Activated CD4-positive, alpha-beta T cell treated with anti-CD3 and anti-CD28 coated beads, Interleukin-10, Interleukin-2, amounts not matched to agents 100 ng/mL and 50 ng/mL, durations not matched to agents 16 hours and 8 hours (primary cell): ENCODE measurements around the gene CCDC171.
"Not testable (repeated sequence)": the region's sequence is repeated elsewhere in the genome, so short reads cannot be mapped to it uniquely, and the experiment has no call there.

ENCODE experiments used
- DNase-seq: peaks from one replicate; pipeline ENCODE4 v3.0.0-alpha.2; 2020

Gene CCDC171

GRCh38 chr9:15697446-15697851, 144.6 kb downstream of the CCDC171 start:
- peak; percentile 18 for DNase-seq

GRCh38 chr9:15699876-15700559, 147.2 kb downstream of the CCDC171 start:
- not testable (repeated sequence) for DNase-seq

GRCh38 chr9:15707000-15707399, 154.2 kb downstream of the CCDC171 start:
- DNase-seq, result no peak

- no peak for DNase-seq
Measured at GRCh38 chr9:15711531-15711930, 158.7 kb downstream of the CCDC171 start.

GRCh38 chr9:15711931-15712330, 159.1 kb downstream of the CCDC171 start:
- DNase-seq, result no peak

GRCh38 chr9:15714746-15715145, 161.9 kb downstream of the CCDC171 start:
- DNase-seq, result no peak

GRCh38 chr9:15717290-15717967, 164.6 kb downstream of the CCDC171 start:
- no peak for DNase-seq

GRCh38 chr9:15718423-15718822, 165.6 kb downstream of the CCDC171 start:
- DNase-seq, result no peak

- no peak for DNase-seq
Measured at GRCh38 chr9:15720861-15721260, 168.0 kb downstream of the CCDC171 start.

GRCh38 chr9:15722888-15723287, 170.0 kb downstream of the CCDC171 start:
- DNase-seq, result no peak

GRCh38 chr9:15724016-15724415, 171.2 kb downstream of the CCDC171 start:
- no peak for DNase-seq

- DNase-seq, result no peak
Measured at GRCh38 chr9:15724612-15725011, 171.8 kb downstream of the CCDC171 start.

GRCh38 chr9:15725953-15726352, 173.1 kb downstream of the CCDC171 start:
- no peak for DNase-seq

- no peak for DNase-seq
Measured at GRCh38 chr9:15729507-15729906, 176.7 kb downstream of the CCDC171 start.

GRCh38 chr9:15735083-15735857, 182.4 kb downstream of the CCDC171 start:
- DNase-seq, result no peak

- no peak for DNase-seq
Measured at GRCh38 chr9:15736569-15736968, 183.7 kb downstream of the CCDC171 start.

- no peak for DNase-seq
Measured at GRCh38 chr9:15738011-15738410, 185.2 kb downstream of the CCDC171 start.

- DNase-seq, result no peak
Measured at GRCh38 chr9:15741015-15741414, 188.2 kb downstream of the CCDC171 start.

GRCh38 chr9:15743512-15743911, 190.7 kb downstream of the CCDC171 start:
- no peak for DNase-seq

- no peak for DNase-seq
Measured at GRCh38 chr9:15744196-15744595, 191.4 kb downstream of the CCDC171 start.

- no peak for DNase-seq
Measured at GRCh38 chr9:15746905-15747304, 194.1 kb downstream of the CCDC171 start.

- DNase-seq, result no peak
Measured at GRCh38 chr9:15755660-15756059, 202.8 kb downstream of the CCDC171 start.

GRCh38 chr9:15761551-15761950, 208.7 kb downstream of the CCDC171 start:
- DNase-seq, result no peak

GRCh38 chr9:15763371-15763770, 210.5 kb downstream of the CCDC171 start:
- no peak for DNase-seq
